Thoracic aorta (tissue), 2 donors: Measurements from ENCODE around the gene CXorf38. TPM values are rescaled to one million over a fixed set of nuclear protein-coding genes. Genes with fewer than 3 reads are reported as not detected.

ENCODE experiments used
- ATAC-seq: fragments of 150-250 bp; one replicate; pipeline ENCODE4 v1.8.0; 2017; ENCODE audit warnings: low read depth; ENCODE audit not compliant: insufficient number of reproducible peaks, low FRiP score
- DNase-seq: peaks from one replicate; pipeline ENCODE4 v3.0.0-alpha.2; 2020; ENCODE audit warnings: low spot score
- H3K27ac ChIP-seq, 2 donors: fragments of 200-600 bp; sonication (generic); 1 replicate in 1 of 2; 2 replicates in 1 of 2; pipeline ENCODE4 v1.5.1; 2016; ENCODE audit warnings: mild to moderate bottlenecking in 2 of 2, moderate library complexity in 2 of 2
- H3K27me3 ChIP-seq: fragments of 200-600 bp; sonication (generic); replicated peaks from 2 replicates; pipeline ENCODE4 v1.6.0; 2016; ENCODE audit warnings: mild to moderate bottlenecking; ENCODE audit not compliant: insufficient read depth
- H3K36me3 ChIP-seq: fragments of 200-600 bp; sonication (generic); one replicate; pipeline ENCODE4 v1.5.1; 2016
- H3K4me1 ChIP-seq, 2 donors: fragments of 200-600 bp; sonication (generic); 1 replicate in 1 of 2; 2 replicates in 1 of 2; pipeline versions ENCODE4 v1.5.1 to v1.6.0; 2016; ENCODE audit warnings: low read depth in 2 of 2, mild to moderate bottlenecking in 1 of 2; ENCODE audit not compliant: control insufficient read depth in 1 of 2
- H3K4me3 ChIP-seq: fragments of 200-600 bp; sonication (generic); 2 replicates; pipeline ENCODE4 v1.5.1; 2016; ENCODE audit warnings: mild to moderate bottlenecking
- H3K9me3 ChIP-seq: fragments of 200-600 bp; sonication (generic); 2 replicates; pipeline ENCODE4 v1.5.1; 2016
- total RNA-seq, 2 donors: library from RNA; depleted of rRNA; stranded (reverse); fragments of >200 nt; gene quantifications; one replicate each; pipeline versions ENCODE4 v1.1.0 to v1.2.3, GENCODE V29; 2016
- TF ChIP-seq, protein P1 (sequence below): fragments of 200-600 bp; sonication (generic); IDR thresholded peaks from one replicate; pipeline ENCODE4 v1.5.1; 2019; ENCODE audit warnings: antibody characterized with exemption

CXorf38 gene
- total RNA-seq, 2 donors from 2014 or later: 9.5 to 15.2 TPM

DNA sequence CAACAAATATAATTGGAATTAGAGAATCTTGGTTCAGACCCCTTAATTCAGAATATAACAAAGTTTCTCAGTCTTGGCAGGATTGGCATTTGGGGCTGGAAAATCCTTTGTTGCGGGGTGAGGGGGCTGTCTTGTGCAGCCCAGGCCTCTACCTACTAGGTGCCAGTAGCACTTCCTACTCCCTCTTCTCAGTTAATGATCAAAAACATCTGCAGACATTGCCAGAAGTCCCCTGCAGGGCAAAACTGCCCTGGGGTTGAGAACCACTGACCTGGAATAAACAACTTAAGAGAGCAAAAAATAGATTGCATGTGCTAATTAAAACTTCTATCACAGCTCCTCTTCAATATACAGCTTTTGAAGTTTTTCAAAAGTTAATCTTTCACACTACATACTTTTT is 36.7 kb upstream of the CXorf38 start:
- H3K27ac ChIP-seq: no peak overlapping the region
- H3K9me3 ChIP-seq: no peaks in the 10 kb centered on the region
- DNase-seq (no peak), ATAC-seq (no peak)
- TF ChIP-seq, protein P1, sequence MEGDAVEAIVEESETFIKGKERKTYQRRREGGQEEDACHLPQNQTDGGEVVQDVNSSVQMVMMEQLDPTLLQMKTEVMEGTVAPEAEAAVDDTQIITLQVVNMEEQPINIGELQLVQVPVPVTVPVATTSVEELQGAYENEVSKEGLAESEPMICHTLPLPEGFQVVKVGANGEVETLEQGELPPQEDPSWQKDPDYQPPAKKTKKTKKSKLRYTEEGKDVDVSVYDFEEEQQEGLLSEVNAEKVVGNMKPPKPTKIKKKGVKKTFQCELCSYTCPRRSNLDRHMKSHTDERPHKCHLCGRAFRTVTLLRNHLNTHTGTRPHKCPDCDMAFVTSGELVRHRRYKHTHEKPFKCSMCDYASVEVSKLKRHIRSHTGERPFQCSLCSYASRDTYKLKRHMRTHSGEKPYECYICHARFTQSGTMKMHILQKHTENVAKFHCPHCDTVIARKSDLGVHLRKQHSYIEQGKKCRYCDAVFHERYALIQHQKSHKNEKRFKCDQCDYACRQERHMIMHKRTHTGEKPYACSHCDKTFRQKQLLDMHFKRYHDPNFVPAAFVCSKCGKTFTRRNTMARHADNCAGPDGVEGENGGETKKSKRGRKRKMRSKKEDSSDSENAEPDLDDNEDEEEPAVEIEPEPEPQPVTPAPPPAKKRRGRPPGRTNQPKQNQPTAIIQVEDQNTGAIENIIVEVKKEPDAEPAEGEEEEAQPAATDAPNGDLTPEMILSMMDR: no peak
- peaks cover 7% of the 10 kb centered on the region for H3K36me3 ChIP-seq
- H3K27me3 ChIP-seq: no peaks in the 10 kb centered on the region
- no peak overlapping the region for H3K4me3 ChIP-seq
- H3K4me1 ChIP-seq: no peaks in the 10 kb centered on the region

DNA sequence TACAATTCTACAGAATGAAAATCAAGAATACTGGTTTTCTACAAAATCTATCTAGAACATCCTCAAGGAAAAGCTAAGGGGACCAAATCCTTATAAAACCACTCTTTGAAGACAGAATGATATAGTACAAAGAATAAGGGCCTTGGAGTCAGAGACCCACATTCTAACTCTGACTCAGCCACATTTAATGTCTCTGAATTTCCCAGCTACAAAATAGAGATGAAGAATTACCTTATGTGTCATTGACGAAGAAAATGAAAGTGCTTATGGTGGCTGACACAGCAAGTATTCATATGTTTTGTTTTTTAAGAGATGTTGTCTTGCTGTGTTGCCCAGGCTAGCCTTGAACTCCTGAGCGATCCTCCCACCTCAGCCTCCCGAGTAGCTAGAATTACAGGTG is 35.9 kb upstream of the CXorf38 start:
- Histone ChIP-seq H3K4me3 (no peak overlapping the region), H3K36me3 (peaks cover 7% of the 10 kb centered on the region), H3K27ac (no peak overlapping the region), H3K9me3 (no peaks in the 10 kb centered on the region), H3K27me3 (no peaks in the 10 kb centered on the region), H3K4me1 (no peaks in the 10 kb centered on the region)
- TF ChIP-seq, protein P1: no peak
- no peak for DNase-seq
- ATAC-seq: no peak

GRCh38 chrX:40671126-40671525 is 23.8 kb upstream of the CXorf38 start:
- H3K4me1 ChIP-seq: no peaks in the 10 kb centered on the region
- TF ChIP-seq, protein P1: no peak
- DNase-seq (no peak), ATAC-seq (no peak)
- no peak overlapping the region for H3K27ac ChIP-seq
- H3K9me3 ChIP-seq: no peaks in the 10 kb centered on the region
- no peak overlapping the region for H3K4me3 ChIP-seq
- no peaks in the 10 kb centered on the region for H3K27me3 ChIP-seq
- no peaks in the 10 kb centered on the region for H3K36me3 ChIP-seq

DNA sequence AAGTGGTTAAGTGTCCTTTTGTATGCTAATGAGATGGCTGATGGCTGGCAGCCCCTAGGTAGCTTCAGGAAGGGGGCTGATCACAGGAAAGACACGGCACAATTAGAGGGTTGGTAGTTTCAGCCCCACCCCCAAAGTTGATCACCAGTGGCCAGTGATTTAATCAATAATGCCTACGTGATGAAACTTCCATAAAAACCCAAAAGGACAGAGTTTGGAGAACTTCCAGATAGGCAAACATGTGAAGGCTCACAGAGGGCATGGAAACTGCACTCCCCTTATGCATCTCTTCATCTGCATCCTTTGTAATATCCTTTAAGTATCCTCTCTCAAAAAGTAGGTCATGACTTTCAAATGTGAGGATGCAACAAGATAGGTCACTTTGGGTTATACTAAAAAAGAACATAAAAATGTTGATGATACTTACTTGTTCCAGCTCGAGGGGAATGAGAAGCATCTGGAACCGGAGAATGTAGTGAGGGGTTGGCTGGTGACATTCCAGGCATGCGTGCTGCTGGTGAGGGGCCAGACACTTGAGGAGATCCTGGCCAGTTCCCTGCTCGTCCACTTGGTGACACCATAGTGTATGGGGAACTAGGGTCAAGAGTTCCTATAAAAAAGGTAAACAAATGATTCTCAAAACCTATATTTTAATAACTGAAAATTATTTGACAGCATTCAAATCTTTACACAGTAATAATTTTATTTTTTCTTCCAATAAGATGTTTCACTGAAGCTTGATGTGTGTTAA is 16.7 kb upstream of the CXorf38 start:
- H3K27me3 ChIP-seq: no peaks in the 10 kb centered on the region
- TF ChIP-seq, protein P1: no peak
- no peak overlapping the region for H3K27ac ChIP-seq
- no peaks in the 10 kb centered on the region for H3K9me3 ChIP-seq
- no peak for DNase-seq
- no peak for ATAC-seq
- no peaks in the 10 kb centered on the region for H3K4me1 ChIP-seq
- no peak overlapping the region for H3K4me3 ChIP-seq
- peaks cover 5% of the 10 kb centered on the region for H3K36me3 ChIP-seq

DNA sequence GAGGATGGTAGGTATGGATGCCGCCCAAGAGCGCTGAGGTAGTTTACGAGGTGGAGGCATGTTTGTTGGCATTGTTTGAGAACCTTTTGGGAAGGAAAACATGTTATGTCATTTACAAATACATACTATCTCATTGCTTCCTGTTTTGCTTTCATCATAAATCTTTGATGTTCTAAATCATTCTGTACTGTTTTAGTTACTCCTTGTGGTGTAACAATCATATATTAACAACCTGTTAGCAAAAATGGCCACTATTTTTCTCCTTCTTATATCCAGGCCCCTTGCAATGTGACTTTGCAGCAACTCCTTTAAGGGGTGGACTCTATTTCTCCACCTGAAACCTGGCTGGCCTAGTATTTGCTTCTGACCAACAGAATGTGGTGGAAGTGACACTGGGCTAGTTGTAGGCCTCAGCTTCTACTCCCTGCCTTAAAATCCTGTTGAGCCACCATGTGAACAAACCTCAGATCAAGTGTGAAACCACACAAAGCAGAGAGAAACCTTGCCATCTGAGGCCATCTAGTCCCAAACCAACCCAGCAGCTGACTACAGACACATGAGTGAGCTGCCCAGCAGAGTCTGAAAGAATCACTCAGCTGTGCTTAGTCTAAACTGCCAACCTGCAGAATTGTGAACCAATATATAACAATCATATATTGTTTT is 15.8 kb upstream of the CXorf38 start:
- H3K9me3 ChIP-seq: no peaks in the 10 kb centered on the region
- H3K4me1 ChIP-seq: no peaks in the 10 kb centered on the region
- TF ChIP-seq, protein P1: no peak
- peaks cover 5% of the 10 kb centered on the region for H3K36me3 ChIP-seq
- H3K4me3 ChIP-seq: no peak overlapping the region
- no peaks in the 10 kb centered on the region for H3K27me3 ChIP-seq
- DNase-seq (no peak), ATAC-seq (no peak)
- H3K27ac ChIP-seq: no peak overlapping the region
